Astrocyte (in vitro differentiated cells and primary cell): ENCODE data around the gene UBE2L3.
"Not testable (repeated sequence)": the region's sequence is repeated elsewhere in the genome, so short reads cannot be mapped to it uniquely, and the experiment has no call there.

Experiments used
- CTCF ChIP-seq: IDR thresholded peaks from 2 replicates; pipeline ENCODE4 v1.5.1; 2011; ENCODE audit warnings: low read depth, mild to moderate bottlenecking, inconsistent platforms, low read length, moderate library complexity; ENCODE audit not compliant: insufficient read depth
- EZH2 ChIP-seq: IDR thresholded peaks from 2 replicates; pipeline ENCODE4 v1.6.1; 2012; ENCODE audit warnings: mild to moderate bottlenecking, low read length, inconsistent platforms; ENCODE audit not compliant: insufficient read depth

GRCh38 chr22:21531525-21531924, 36.0 kb upstream of the UBE2L3 start:
- not testable (repeated sequence) for TF ChIP-seq CTCF, EZH2
